ENCODE data around the gene IGSF21. TPM values are rescaled to one million over a fixed set of nuclear protein-coding genes. Genes with fewer than 3 reads are reported as not detected.

Gene IGSF21
- polyA plus RNA-seq, 1 of the 3 experiments (the other 2 are of a cell fraction) = not detected

DNA sequence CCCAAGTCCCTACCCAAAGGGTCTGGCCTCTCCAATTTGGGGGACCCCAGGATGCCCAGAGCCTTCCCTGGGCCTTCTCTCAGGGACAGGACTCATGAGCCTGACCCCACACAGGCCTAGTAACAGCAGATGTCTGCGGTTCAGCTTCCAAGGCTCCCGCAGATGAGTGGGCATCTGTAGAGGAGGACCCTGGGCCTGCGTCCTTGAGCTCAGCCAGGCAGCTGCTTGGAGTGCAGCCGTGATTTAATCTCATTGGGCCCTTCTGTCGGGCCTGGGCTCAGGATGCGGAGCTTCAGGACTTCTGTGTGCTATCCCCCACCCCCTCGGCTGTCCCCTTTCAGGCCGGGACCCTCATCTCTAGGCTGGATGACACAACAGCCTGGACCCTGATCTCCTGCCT, 35.4 kb downstream of the IGSF21 start:
- ChIA-PET POLR2A (interaction anchor here (1.1 to 1.3 kb wide), 4 partner anchors 35 to 209 kb away, joined by 3 to 4 read pairs (median 4); partner anchors contain the start of gene IGSF21), CTCF (interaction anchor here (0.8 to 1.9 kb wide), 9 partner anchors 17 to 160 kb away, joined by 3 to 9 read pairs (median 3); partner anchors contain the start of gene IGSF21)
- Histone ChIP-seq H3K27ac (ENCODE audit: low read depth in 2 of 2, low read length in 1 of 2) (peak overlapping the region in 1 of 2 experiments; percentile 92; a peak in 2 of 4 replicates), H3F3A (replicated peaks; ENCODE audit: insufficient read depth) (no peaks in the 10 kb centered on the region), H4K20me1 (ENCODE audit: insufficient read depth) (no peaks in the 10 kb centered on the region), H3K9me3 (no peaks in the 10 kb centered on the region), H3K4me3 (ENCODE audit: low read depth in 2 of 2, low read length in 1 of 2) (no peak overlapping the region), H2AFZ (ENCODE audit: low read depth) (no peak overlapping the region), H3K36me3 (replicated peaks in 1 of 2; ENCODE audit: control insufficient read depth in 1 of 2, insufficient read depth in 2 of 2, low read length in 1 of 2) (no peaks in the 10 kb centered on the region), H3K9me2 (no peaks in the 10 kb centered on the region), H3K79me2 (ENCODE audit: insufficient read depth) (no peaks in the 10 kb centered on the region), H3K9ac (no peak overlapping the region), H3K27me3 (ENCODE audit: insufficient read depth) (no peaks in the 10 kb centered on the region), H3K4me2 (no peak overlapping the region), H3K4me1 (ENCODE audit: control insufficient read depth in 1 of 2, insufficient read depth in 2 of 2, low read depth in 1 of 2, low read length in 1 of 2) (peaks cover 0 to 55% of the 10 kb centered on the region in 2 experiments; a peak in 1 of 4 replicates)
- DNase-seq = peak; percentile 57
- WGBS (ENCODE audit: low lambda C conversion rate) = 64% methylated on average over 2 of the region's 8 CpGs
- TF ChIP-seq, protein P1, sequence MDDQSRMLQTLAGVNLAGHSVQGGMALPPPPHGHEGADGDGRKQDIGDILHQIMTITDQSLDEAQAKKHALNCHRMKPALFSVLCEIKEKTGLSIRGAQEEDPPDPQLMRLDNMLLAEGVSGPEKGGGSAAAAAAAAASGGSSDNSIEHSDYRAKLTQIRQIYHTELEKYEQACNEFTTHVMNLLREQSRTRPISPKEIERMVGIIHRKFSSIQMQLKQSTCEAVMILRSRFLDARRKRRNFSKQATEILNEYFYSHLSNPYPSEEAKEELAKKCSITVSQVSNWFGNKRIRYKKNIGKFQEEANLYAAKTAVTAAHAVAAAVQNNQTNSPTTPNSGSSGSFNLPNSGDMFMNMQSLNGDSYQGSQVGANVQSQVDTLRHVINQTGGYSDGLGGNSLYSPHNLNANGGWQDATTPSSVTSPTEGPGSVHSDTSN (IDR thresholded peaks at IDR 0.05) = no peak
- no peak for TF ChIP-seq FOXJ3 (CRISPR knock-in tag; IDR thresholded peaks at IDR 0.05)
- no peak for TF ChIP-seq CHD2 (IDR thresholded peaks at IDR 0.05; ENCODE audit: low read length, partially characterized antibody)
- TF ChIP-seq MXI1 (IDR thresholded peaks at IDR 0.05; ENCODE audit: low read depth, low read length) = no peak
- TF ChIP-seq TEAD4 (IDR thresholded peaks at IDR 0.05; ENCODE audit: borderline replicate concordance, insufficient read depth) = no peak
- TF ChIP-seq NFIC (IDR thresholded peaks at IDR 0.05; ENCODE audit: borderline replicate concordance) = no peak
- TF ChIP-seq RAD21 (IDR thresholded peaks at IDR 0.05; ENCODE audit: low read length) = no peak
- TF ChIP-seq REST (IDR thresholded peaks at IDR 0.05; ENCODE audit: low read depth, low read length) = no peak
- TF ChIP-seq, protein P2, sequence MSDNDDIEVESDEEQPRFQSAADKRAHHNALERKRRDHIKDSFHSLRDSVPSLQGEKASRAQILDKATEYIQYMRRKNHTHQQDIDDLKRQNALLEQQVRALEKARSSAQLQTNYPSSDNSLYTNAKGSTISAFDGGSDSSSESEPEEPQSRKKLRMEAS (IDR thresholded peaks at IDR 0.05; ENCODE audit: low read depth) = no peak
- no peak for TF ChIP-seq TAF1 (IDR thresholded peaks at IDR 0.05; ENCODE audit: borderline replicate concordance, low read depth, low read length)
- no peak for TF ChIP-seq SIN3A (IDR thresholded peaks at IDR 0.05; ENCODE audit: borderline replicate concordance, low read depth, low read length)
- TF ChIP-seq RFX5 (IDR thresholded peaks at IDR 0.05; ENCODE audit: low read length) = no peak
- no peak for TF ChIP-seq MEF2A (IDR thresholded peaks at IDR 0.05; ENCODE audit: borderline replicate concordance, low read depth)
- TF ChIP-seq YY1 (IDR thresholded peaks at IDR 0.05; ENCODE audit: low read depth) = no peak
- TF ChIP-seq JUND (IDR thresholded peaks at IDR 0.05) = no peak
- no peak for TF ChIP-seq FOSL2 (IDR thresholded peaks at IDR 0.05; ENCODE audit: borderline replicate concordance, low read depth)
- TF ChIP-seq, protein P3, sequence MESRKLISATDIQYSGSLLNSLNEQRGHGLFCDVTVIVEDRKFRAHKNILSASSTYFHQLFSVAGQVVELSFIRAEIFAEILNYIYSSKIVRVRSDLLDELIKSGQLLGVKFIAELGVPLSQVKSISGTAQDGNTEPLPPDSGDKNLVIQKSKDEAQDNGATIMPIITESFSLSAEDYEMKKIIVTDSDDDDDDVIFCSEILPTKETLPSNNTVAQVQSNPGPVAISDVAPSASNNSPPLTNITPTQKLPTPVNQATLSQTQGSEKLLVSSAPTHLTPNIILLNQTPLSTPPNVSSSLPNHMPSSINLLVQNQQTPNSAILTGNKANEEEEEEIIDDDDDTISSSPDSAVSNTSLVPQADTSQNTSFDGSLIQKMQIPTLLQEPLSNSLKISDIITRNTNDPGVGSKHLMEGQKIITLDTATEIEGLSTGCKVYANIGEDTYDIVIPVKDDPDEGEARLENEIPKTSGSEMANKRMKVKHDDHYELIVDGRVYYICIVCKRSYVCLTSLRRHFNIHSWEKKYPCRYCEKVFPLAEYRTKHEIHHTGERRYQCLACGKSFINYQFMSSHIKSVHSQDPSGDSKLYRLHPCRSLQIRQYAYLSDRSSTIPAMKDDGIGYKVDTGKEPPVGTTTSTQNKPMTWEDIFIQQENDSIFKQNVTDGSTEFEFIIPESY (IDR thresholded peaks at IDR 0.05; ENCODE audit: borderline replicate concordance, low read depth) = no peak
- no peak for TF ChIP-seq ELF1 (IDR thresholded peaks at IDR 0.05)
- TF ChIP-seq USF1 (IDR thresholded peaks at IDR 0.05; ENCODE audit: borderline replicate concordance, low read depth) = no peak
- TF ChIP-seq EP300 (IDR thresholded peaks at IDR 0.05; ENCODE audit: borderline replicate concordance in 1 of 2, low read depth in 1 of 2, low read length in 1 of 2) = no peak
